Left lung (tissue), 10 donors: Measurements from ENCODE around the gene FAM222A. TPM values are rescaled to one million over a fixed set of nuclear protein-coding genes. Genes with fewer than 3 reads are reported as not detected.

ENCODE experiments used
- ATAC-seq: fragments of 200-7000 bp; cut with Tn5 transposase; one replicate; pipeline ENCODE4 v1.9.1; 2020; ENCODE audit warnings: moderate library complexity
- DNase-seq, 4 donors: peaks; one replicate each; pipeline ENCODE4 v3.0.0-alpha.2; 2013 to 2020
- H3K27ac ChIP-seq, 2 donors: fragments of 200-600 bp; sonication (generic) in 1 of 2; one replicate each; pipeline versions ENCODE4 v1.5.0 to v1.8.0; 2020 to 2021
- H3K27me3 ChIP-seq, 2 donors: fragments of 200-600 bp; sonication (generic) in 1 of 2; one replicate each; pipeline versions ENCODE4 v1.5.0 to v1.8.0; 2020 to 2021
- H3K36me3 ChIP-seq, 2 donors: fragments of 200-600 bp; sonication (generic) in 1 of 2; one replicate each; pipeline versions ENCODE4 v1.5.0 to v1.8.0; 2020 to 2021
- H3K4me1 ChIP-seq, 2 donors: fragments of 200-600 bp; one replicate each; pipeline ENCODE4 v1.8.0; 2021
- H3K4me3 ChIP-seq, 2 donors: fragments of 200-600 bp; sonication (generic) in 1 of 2; one replicate each; pipeline versions ENCODE4 v1.5.0 to v1.8.0; 2020 to 2021; ENCODE audit warnings: mild to moderate bottlenecking in 1 of 2
- H3K9me3 ChIP-seq, 2 donors: fragments of 200-600 bp; sonication (generic) in 1 of 2; one replicate each; pipeline versions ENCODE4 v1.5.0 to v1.8.0; 2020 to 2021
- intact Hi-C, 2 donors: fragments of 100-400 bp; cut with DNase I; formaldehyde crosslinking; loops; one replicate each; pipeline versions ENCODE4 v1.11.2 to v1.14.2; 2022
- polyA plus RNA-seq, 6 donors: library from polyadenylated mRNA; unstranded; fragments of 120-200 nt; gene quantifications; one replicate each; pipeline ENCODE4 v1.2.1, GENCODE V29; 2013; ENCODE audit not compliant: insufficient read length in 6 of 6
- total RNA-seq, 2 donors: library from RNA; stranded (reverse); fragmentation: NEBNext Ultra II Directional; extraction: Animal tissue kit (Norgen Biotek cat#: 25700); gene quantifications; one replicate each; pipeline ENCODE4 v1.2.1, GENCODE V29; 2021
- TF ChIP-seq, protein P1 (sequence below), 2 donors: fragments of 200-600 bp; sonication (generic) in 1 of 2; IDR thresholded peaks; one replicate each; pipeline versions ENCODE4 v1.5.0 to v1.8.0; 2021; ENCODE audit warnings: antibody characterized with exemption in 2 of 2
- donor health status: DM: no; HTN: yes; CAD: no.
- donor health status: DM: no; HTN: no; CAD: no.

The FAM222A gene
- total and polyA plus RNA-seq, 8 donors, result 1.8 to 4.0 (median 2.6) TPM

DNA sequence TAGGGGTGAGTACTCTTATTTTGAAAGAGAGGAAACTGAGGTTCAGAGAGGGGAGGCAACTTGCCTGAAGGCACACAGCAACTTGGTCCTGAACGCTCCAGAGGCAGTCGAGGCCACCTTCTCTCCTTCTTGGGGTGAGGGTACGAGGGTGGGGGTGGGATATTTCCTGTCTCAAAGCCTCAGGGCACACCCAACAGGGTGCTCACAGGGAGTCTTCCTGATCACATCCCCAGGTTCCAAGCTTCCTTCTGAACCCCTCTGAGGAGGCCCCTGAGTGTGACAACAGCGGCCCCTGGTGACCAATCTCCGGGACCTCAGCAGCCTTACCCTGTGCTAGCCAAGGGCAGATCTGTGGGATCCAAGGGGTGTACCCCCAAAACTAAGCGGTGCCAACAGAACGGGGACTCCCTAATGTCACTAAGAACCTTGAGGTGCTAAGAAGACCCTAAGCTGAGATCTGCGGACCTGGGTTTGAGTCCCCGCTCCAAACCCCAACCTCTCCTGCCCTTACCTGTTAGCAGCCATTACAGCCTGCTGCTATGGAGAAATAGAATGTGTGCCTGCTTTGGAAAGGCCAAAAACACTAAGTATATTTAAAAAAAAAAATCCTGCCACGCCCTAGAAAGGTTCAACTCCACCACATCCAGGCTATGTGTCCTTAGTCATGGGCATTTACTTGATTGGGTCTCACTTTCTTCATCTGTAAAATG, 61.7 kb downstream of the FAM222A start:
- TF ChIP-seq, protein P1, sequence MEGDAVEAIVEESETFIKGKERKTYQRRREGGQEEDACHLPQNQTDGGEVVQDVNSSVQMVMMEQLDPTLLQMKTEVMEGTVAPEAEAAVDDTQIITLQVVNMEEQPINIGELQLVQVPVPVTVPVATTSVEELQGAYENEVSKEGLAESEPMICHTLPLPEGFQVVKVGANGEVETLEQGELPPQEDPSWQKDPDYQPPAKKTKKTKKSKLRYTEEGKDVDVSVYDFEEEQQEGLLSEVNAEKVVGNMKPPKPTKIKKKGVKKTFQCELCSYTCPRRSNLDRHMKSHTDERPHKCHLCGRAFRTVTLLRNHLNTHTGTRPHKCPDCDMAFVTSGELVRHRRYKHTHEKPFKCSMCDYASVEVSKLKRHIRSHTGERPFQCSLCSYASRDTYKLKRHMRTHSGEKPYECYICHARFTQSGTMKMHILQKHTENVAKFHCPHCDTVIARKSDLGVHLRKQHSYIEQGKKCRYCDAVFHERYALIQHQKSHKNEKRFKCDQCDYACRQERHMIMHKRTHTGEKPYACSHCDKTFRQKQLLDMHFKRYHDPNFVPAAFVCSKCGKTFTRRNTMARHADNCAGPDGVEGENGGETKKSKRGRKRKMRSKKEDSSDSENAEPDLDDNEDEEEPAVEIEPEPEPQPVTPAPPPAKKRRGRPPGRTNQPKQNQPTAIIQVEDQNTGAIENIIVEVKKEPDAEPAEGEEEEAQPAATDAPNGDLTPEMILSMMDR (IDR thresholded peaks at IDR 0.05), result peak; percentile 70 to 83
- Histone ChIP-seq H3K27me3 (no peaks in the 10 kb centered on the region), H3K27ac (no peak overlapping the region), H3K4me1 (peaks cover 0 to 9% of the 10 kb centered on the region in 2 donors), H3K9me3 (peaks cover 0 to 3% of the 10 kb centered on the region in 2 donors), H3K36me3 (no peaks in the 10 kb centered on the region), H3K4me3 (no peak overlapping the region)
- peak; percentile 93 for ATAC-seq
- DNase-seq, result peak; percentile 66 to 90 (median 74)
- intact Hi-C loops, result loop anchor here (10.0 kb wide), 2 partner anchors 181 to 261 kb away; no protein-coding TSS in a partner anchor

DNA sequence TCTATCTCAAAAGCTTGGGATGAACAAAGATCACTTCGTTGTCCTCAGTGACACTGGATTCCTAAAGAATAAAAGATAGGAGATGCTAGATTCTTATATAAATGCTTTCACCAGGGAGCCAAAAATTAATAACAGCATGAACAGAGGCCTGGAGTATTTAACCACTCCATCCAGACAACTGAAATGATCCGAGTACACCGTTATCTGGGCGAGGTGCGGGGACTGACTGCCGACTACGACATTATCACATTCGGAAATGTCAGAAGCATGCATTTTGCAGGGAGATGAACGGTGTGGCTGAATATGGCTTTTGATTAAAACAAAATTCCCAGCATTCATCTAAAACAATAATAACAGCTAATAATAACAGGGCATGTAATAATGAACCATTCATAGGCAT, 63.0 kb downstream of the FAM222A start:
- intact Hi-C loops, result loop anchor here (2.0 to 10.0 kb wide), 3 partner anchors 180 to 262 kb away; no protein-coding TSS in a partner anchor
- peaks cover 0 to 3% of the 10 kb centered on the region in 2 donors for H3K9me3 ChIP-seq
- no peak overlapping the region for H3K27ac ChIP-seq
- H3K27me3 ChIP-seq, result no peaks in the 10 kb centered on the region
- DNase-seq (no peak), ATAC-seq (no peak)
- TF ChIP-seq, protein P1 (IDR thresholded peaks at IDR 0.05), result no peak
- H3K4me3 ChIP-seq, result no peak overlapping the region
- no peaks in the 10 kb centered on the region for H3K36me3 ChIP-seq
- peaks cover 0 to 9% of the 10 kb centered on the region in 2 donors for H3K4me1 ChIP-seq

DNA sequence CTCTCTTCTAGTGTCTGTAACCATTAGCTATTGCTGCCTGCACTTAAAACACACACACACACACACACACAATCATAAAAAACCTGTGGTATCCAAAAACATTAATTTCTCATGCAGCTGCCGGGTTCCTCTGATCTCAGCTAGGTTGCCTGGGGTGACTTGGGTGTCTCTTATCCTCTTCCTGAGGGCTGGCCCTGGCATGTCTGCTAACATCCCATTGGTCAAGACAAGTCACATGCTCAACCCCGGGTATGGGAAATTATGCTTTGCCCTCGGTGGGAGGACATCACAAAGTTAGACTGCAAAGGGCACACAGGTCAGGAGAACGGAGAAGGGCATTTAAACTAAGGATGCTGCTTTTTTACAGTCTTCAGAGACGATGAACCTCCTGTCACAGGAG, 63.9 kb downstream of the FAM222A start:
- DNase-seq (no peak), ATAC-seq (no peak)
- intact Hi-C loops, result loop anchor here (2.0 to 10.0 kb wide), 3 partner anchors 181 to 263 kb away; no protein-coding TSS in a partner anchor
- TF ChIP-seq, protein P1 (IDR thresholded peaks at IDR 0.05), result no peak
- Histone ChIP-seq H3K9me3 (peaks cover 0 to 3% of the 10 kb centered on the region in 2 donors), H3K27ac (no peak overlapping the region), H3K4me3 (no peak overlapping the region), H3K4me1 (peaks cover 0 to 9% of the 10 kb centered on the region in 2 donors), H3K36me3 (no peaks in the 10 kb centered on the region), H3K27me3 (no peaks in the 10 kb centered on the region)

DNA sequence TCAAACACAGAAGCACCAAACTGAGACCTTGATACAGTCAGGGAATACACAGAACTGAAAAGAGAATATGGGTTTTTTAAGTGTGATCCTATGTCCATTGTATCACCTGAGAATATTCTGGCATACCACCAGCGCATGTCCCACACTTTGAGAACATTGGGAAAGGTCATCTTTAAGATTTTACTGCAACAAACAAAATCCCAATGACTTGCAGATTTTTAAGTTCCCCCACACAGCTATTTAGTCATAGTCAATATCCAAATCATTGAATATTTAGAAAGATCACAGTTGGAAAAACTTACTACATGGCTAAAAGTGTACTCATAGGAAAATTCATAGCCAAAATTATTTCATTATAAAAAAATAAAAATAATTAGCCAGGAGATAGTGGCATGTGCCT, 65.1 kb downstream of the FAM222A start:
- H3K9me3 ChIP-seq, result peaks cover 0 to 3% of the 10 kb centered on the region in 2 donors
- ATAC-seq (no peak), DNase-seq (no peak)
- no peaks in the 10 kb centered on the region for H3K4me1 ChIP-seq
- intact Hi-C loops, result loop anchor here (10.0 kb wide), 2 partner anchors 184 to 264 kb away; no protein-coding TSS in a partner anchor
- H3K4me3 ChIP-seq, result no peak overlapping the region
- no peak overlapping the region for H3K27ac ChIP-seq
- H3K27me3 ChIP-seq, result no peaks in the 10 kb centered on the region
- no peaks in the 10 kb centered on the region for H3K36me3 ChIP-seq
- TF ChIP-seq, protein P1 (IDR thresholded peaks at IDR 0.05), result no peak

DNA sequence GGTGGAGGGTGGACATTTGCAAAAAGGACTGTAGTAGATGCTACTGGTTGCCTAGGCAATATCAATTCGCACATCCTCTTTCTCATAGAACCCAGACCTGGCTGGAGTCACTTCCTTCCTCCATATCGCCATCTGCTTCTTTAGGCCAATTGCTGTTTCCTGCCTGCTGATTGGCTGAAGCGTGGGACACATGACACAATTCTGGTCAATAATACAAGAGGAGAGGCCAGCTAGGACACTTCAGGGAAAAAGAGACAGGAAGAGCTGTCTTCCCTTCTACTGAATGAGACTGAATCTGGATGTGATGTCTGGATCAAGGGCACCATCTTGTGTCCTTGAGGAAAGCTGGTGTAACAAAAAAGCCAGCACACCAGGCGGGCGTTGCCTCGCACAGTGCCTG, 65.8 kb downstream of the FAM222A start:
- Histone ChIP-seq H3K4me1 (no peaks in the 10 kb centered on the region), H3K36me3 (no peaks in the 10 kb centered on the region), H3K27me3 (no peaks in the 10 kb centered on the region), H3K4me3 (no peak overlapping the region), H3K27ac (no peak overlapping the region), H3K9me3 (peaks cover 0 to 3% of the 10 kb centered on the region in 2 donors)
- DNase-seq, result no peak
- ATAC-seq, result no peak
- TF ChIP-seq, protein P1 (IDR thresholded peaks at IDR 0.05), result no peak
- intact Hi-C loops, result loop anchor here (10.0 kb wide), 2 partner anchors 185 to 265 kb away; no protein-coding TSS in a partner anchor
